Omental fat pad (tissue), 4 donors: Measurements from ENCODE around the gene MTHFD2. TPM values are rescaled to one million over a fixed set of nuclear protein-coding genes. Genes with fewer than 3 reads are reported as not detected.

Experiments used
- ATAC-seq: fragments of 150-250 bp; one replicate; pipeline ENCODE4 v1.9.1; 2016; ENCODE audit warnings: mild to moderate bottlenecking, moderate library complexity; ENCODE audit not compliant: low FRiP score
- DNase-seq: peaks from one replicate; pipeline ENCODE4 v3.0.0-alpha.2; 2019; ENCODE audit warnings: low spot score
- CTCF ChIP-seq, 3 donors: fragments of 450-650 bp; IDR thresholded peaks; one replicate each; pipeline ENCODE4 v1.5.1; 2016 to 2017; ENCODE audit warnings: antibody characterized with exemption in 3 of 3, mild to moderate bottlenecking in 3 of 3, moderate library complexity in 2 of 3
- total RNA-seq, 4 donors: library from RNA; depleted of rRNA; stranded (reverse); fragments of >200 nt; gene quantifications; one replicate each; pipeline ENCODE4 v1.1.0, GENCODE V29; 2016

The MTHFD2 gene
- total RNA-seq, 4 donors from 2014 or later = 34.8 to 111 (median 46.5) TPM

GRCh38 chr2:74259733-74260132 is 61.3 kb downstream of the MTHFD2 start:
- no peak for TF ChIP-seq CTCF (IDR thresholded peaks at IDR 0.05)
- ATAC-seq = no peak
- DNase-seq = no peak

- no peak for ATAC-seq
- TF ChIP-seq CTCF (IDR thresholded peaks at IDR 0.05) = no peak
- no peak for DNase-seq
These were observed 62.1 kb downstream of the MTHFD2 start for GRCh38 chr2:74260495-74260894.

- DNase-seq = no peak
- ATAC-seq = no peak
- no peak for TF ChIP-seq CTCF (IDR thresholded peaks at IDR 0.05)
These were observed 62.9 kb downstream of the MTHFD2 start for GRCh38 chr2:74261204-74261864.

- DNase-seq (no peak), ATAC-seq (no peak)
- TF ChIP-seq CTCF (IDR thresholded peaks at IDR 0.05) = no peak
These were observed 64.3 kb downstream of the MTHFD2 start for GRCh38 chr2:74262681-74263080.

GRCh38 chr2:74264281-74264680 is 65.9 kb downstream of the MTHFD2 start:
- no peak for TF ChIP-seq CTCF (IDR thresholded peaks at IDR 0.05)
- ATAC-seq = no peak
- no peak for DNase-seq

GRCh38 chr2:74267068-74267467 is 68.7 kb downstream of the MTHFD2 start:
- DNase-seq (no peak), ATAC-seq (no peak)
- no peak for TF ChIP-seq CTCF (IDR thresholded peaks at IDR 0.05)

Other genes with a start within 250 kb of the MTHFD2 start
- 10 to 100 TPM in 3 of 4 donors, 1 to 10 TPM in 1; 8.6 to 17.8 (median 11.4) TPM for gene TET3, start 213.7 kb upstream of the MTHFD2 start, total RNA-seq
- 10 to 100 TPM; 27.6 to 54.3 (median 39.6) TPM for gene BOLA3, start 50.7 kb upstream of the MTHFD2 start, total RNA-seq
- 100 to 1,000 TPM in 1 of 4 donors, 10 to 100 TPM in 3; 84.9 to 109 (median 93.2) TPM for gene MOB1A, start 19.7 kb upstream of the MTHFD2 start, total RNA-seq
- gene SLC4A5, start 144.8 kb downstream of the MTHFD2 start, total RNA-seq = 1 to 10 TPM; 1.2 to 3.0 (median 1.6) TPM
- 100 to 1,000 TPM in 3 of 4 donors, 10 to 100 TPM in 1; 83.1 to 122 (median 114) TPM for gene DCTN1, start 181.7 kb downstream of the MTHFD2 start, total RNA-seq
- 1 to 10 TPM in 2 of 4 donors, under 1 TPM in 2; 0.48 to 1.4 (median 1.0) TPM for gene C2orf81, start 223.0 kb downstream of the MTHFD2 start, total RNA-seq
- 10 to 100 TPM in 1 of 4 donors, 1 to 10 TPM in 3; 3.0 to 10.5 (median 6.1) TPM for gene WDR54, start 223.1 kb downstream of the MTHFD2 start, total RNA-seq
- 10 to 100 TPM in 3 of 4 donors, 1 to 10 TPM in 1; 9.1 to 32.2 (median 19.3) TPM for gene RTKN, start 243.3 kb downstream of the MTHFD2 start, total RNA-seq